Inferior parietal cortex (tissue), 1 donor: Measurements from ENCODE around the gene RORC.
"Not testable (repeated sequence)": the region's sequence is repeated elsewhere in the genome, so short reads cannot be mapped to it uniquely, and the experiment has no call there.

ENCODE experiments used
- DNase-seq: peaks from one replicate; pipeline ENCODE4 v3.0.0-alpha.2; 2016; ENCODE audit errors: extremely low spot score

Gene RORC

DNA sequence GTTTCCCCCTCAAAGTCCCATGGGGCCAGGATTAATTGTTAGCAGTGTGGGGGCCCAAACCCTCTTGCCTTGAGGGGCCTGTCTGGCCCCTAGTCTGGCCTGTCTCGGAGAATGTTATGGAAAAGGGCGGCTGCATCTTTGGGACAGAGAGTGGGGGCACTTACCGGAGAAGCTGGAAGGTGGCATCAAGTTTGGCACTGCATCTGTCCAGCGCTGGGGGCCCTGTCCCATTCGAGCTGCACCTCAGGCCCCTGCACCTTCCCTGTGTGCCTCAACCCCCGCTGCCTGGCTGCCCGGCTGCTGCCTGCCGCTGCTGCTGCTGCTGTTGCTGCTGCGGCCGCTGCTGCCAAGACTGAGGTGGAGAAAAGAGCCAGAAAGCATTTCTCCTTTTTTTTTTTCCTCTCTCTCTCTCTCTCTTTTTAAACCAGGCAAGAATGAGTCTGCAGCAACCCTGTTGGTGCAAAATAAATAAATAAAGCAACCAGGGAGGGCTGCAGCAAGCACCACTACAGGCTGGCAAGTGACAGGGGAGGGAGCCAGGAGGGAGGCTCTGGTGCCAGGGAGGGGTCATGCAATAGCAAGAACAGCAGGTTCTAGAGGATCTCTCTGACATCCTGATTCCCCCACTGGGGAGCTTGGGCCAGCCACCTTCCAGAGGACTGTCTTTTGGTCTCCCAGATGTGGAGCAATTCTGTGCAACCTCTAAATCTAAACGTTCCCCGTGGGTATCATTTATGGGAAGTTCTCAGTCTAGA, 26.4 kb downstream of the RORC start, which contains the start of gene LINGO4:
Gene LINGO4 (minus strand): TSS at position 354 of the 755 bp plus-strand sequence. CDS start 2,715 bp downstream, outside the sequence.
- DNase-seq: no peak

DNA sequence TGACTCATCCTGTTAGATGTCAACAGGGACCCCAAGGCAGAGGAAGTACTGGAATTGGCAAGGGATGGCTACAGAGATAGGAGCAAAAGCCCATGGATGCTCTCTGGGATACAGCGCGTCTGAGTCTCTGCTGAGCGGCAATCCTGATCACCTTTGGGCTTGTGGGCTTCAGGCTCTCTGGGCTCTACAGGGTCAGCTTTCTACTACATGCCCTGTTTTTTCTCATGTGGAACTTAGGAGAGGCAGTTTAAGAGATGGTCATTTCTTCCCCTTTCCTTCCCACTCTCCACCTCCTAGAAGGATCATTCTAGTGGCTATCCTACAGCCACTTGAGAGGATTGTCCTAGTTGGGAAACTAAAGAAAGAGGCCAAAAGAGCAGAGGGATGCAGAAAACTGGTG, 27.7 kb downstream of the RORC start:
- no peak for DNase-seq

DNA sequence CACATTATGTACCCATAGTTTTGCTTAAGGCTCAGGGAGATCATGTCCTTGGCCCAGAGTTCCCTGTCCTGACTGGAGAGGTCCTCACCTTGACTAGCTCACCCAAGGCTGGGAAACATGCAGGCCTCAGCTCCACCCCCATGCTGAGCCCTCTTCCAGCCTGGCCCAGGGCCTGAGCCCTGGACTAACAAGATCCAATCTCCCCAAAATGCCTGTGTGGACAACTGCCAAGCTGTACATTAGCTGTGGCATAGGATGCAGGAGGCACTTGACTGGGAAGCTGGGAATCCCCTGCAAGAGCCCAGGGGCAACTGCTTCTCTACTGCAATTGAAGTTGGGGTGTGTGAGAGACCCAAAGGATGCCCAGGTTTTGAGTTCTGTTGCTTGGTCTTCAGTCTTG, 28.4 kb downstream of the RORC start:
- DNase-seq: no peak

DNA sequence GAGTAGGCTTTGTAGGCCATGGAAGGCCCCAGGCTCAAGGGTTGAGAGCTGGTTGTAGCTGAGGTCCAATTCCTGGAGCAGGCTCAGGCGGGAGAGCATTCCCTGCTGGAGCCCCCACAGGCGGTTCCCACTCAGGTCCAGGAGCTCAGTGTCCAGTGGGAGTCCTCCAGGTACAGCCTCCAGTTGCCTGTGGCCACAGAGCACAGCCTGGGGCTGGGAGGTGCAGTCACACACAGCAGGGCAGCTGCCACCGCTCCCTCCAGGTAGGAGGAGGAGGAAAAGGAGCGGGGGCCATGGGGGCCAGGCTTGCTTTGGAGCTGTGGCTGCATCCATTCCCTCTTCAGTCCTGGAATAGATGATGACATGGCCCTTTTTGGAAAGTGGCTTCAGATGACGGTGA, 29.2 kb downstream of the RORC start:
- no peak for DNase-seq

DNA sequence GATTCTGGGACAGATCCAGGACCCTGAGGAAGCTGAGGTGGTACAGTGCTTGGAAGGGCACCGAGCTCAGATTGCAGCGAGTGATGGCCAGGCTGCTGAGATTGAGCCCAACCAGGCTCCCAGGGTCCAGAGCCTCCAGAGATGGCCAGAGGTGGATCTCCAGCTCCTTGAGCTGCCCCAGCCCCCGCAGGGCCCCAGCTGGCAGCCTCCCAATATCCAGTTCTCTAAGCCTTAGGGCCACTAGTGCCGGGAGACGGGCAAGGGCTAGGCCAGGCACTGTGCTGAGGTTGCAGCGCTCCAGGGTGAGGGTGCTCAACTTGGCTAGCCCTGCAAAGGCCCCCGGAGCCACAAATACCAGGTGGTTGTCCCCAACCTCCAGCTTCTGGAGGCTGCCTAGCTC, 29.8 kb downstream of the RORC start:
- DNase-seq: no peak

DNA sequence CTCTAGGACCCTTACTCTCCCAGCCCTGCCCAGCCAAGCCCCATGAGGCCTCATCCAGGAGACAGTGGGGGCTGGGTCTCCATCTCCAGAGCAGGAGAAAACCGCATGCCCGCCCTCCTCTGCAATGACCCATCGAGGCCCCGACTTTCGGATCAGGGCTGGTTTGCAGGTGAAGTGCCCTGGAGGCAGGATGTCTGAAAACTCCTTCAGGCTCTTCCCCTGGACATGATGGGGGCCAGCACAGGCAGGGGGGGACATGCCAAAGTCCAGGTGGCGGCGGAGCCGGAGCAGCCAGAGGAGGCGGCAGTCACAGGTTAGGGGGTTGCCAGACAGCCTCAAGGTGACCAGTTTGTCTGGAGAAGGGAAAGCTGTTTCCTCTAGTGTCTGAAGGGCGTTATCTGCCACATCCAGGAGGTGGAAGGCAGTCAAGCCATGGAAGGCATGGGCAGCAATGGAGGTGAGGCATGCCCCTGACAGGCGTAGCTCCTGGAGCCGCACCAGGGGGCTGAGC, 30.2 kb downstream of the RORC start:
- no peak for DNase-seq

DNA sequence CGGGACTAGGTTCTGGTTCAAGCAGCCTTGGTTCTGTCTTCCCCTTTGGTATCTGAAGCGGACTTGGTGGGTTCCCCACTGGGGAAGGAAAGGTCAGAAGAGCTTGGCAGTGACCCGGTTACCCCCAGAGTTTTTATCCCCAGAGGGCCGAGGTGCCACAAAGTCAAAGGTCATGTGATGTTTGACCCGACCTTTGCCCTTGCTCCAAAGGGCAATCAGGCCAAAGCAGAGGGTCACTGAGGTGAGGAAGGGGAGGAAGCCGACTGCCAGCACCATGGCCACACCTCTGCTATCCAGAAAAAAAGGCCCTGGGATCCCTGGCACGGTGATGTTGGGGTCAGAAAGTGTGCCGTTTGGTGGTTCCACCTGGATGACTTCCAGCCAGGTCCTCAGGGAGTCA, 30.8 kb downstream of the RORC start:
- DNase-seq: no peak

DNA sequence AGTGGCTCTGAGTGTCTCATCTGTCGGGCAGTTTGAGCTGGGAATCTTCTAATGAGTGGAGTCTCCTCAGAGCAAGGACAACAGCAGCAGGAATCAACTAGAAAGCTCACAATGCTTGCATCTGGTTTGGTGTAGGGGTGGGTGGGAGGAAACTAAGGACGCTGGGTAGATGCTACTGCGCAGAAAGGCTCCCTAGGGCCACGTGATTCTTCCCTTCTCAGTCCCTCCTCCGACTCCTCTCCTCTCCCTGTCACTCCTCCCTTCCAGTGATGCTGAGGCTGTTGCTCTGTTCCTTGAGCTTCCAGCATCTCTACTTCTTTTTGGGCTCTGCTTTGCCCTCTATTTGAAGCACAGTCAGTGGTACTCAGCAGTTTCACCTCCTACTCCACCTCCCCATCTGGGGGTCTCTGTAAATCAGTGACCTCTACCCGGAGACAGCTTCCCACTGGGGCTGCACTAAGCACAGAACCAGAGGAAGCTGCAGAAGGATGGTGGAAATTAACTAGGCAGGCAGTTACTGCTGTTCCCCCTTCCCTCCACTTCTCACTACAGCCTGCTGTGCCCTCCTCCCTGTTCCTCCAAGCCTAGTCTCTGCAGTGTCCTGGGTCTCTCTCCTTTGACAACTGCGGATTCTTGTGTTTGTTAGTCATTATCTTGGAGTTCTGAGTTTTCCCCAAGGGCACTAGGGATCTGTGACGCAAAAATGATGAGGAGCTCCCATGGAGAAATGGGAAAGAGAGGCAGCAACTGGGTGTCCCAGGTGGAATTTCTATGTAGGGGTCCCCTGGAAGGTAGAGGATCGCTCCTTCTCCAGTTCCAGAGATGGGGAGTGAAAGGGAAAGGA, 32.2 kb downstream of the RORC start:
- DNase-seq: no peak

DNA sequence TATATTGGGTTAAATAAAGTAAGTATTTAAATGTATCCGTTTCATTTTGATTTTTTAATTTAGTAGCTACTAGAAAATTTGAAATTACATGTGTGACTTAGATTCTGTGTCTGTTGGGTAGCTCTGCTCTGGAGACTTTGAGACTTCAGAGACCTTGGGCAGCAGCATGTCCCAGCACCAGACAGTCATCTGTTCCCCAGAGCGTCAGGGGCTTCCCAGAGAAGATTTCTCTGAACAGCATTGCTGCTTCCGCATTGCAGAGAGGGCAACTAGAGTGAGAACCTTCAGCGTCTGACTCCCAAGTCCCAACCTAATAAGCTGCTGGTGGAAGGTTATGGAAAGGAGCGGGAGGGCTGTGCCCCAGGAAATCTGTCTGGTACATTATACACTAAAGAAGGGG, 33.0 kb downstream of the RORC start:
- no peak for DNase-seq

DNA sequence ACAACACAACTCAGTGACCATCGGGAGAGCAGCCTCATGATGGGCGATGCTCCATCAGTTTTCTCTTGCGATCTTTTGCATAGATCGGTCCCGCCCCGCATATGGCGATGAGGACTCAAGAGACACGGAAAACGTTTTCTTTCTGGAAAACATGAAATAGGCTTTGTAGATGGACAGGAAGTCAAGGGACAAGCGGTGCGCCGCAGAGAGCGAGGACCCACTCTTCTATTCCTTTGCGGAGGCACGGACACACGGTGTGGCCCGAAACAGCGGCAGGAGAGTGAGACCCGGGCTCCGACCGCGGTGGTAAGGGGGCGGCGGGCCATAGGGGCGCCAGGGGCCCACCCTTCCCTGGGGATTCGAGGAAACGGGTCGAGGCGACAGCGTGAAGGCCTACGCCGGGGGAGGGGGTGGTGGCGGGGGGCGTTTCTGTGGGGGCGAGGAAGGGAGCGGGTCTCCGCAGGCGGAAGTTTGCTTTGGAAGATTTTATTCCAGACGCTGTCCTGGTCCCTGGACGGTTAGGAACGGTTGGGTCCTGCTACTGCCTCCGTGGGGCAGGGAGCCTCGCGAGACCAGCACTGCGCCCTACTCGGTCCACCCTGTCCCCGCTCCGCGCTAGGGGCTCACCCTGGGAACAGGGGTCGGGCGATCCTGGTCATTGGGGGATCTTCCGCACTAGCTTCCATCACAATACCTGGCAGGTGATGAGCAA, 40.5 kb downstream of the RORC start:
- DNase-seq: no peak

DNA sequence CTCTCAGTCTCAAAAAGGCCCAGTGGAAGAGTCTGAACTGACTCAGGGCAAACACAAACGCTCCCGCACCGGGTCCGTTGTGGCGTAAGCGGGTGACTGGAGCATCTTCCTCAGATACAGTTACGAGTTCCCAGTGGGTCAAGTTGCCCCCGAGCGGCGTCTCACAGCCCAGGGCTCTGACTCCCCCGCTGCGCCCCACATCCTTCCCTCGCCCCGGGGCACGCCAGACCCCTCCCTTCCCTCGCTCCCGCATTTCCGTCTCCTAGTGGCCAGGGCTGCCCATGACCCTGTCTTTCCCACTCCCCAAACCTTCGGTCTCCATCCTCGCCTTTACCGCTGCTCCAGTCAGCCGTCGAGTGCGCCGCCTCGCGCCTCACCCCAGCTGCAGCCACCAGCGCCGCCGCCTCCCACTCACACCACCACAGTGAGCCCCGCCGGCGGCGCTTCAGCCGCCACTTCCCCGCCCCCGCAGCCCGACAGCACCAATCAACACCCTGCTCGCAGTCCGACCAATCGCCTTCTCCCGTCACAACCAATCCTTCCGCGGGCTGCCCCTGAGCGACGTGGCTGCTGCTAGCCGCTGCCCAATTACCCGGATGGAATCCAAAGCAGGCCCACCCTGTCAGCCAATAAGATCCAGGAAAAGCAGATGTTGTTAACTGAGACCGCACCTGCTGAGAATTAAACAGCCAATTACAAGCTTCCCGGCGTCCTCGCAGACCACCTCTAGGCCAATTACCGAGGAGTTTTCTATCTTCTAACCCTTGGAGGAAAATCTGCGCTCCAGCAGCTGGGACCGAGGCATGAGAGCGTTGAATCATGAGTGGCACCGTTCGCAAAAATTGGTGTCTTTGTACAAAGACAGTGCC, 41.3 kb downstream of the RORC start, which contains the start of gene TDRKH:
Gene TDRKH (minus strand): TSS at position 430 of the 869 bp plus-strand sequence. CDS start 7,478 bp downstream, outside the sequence.
- peak; percentile 98 for DNase-seq

DNA sequence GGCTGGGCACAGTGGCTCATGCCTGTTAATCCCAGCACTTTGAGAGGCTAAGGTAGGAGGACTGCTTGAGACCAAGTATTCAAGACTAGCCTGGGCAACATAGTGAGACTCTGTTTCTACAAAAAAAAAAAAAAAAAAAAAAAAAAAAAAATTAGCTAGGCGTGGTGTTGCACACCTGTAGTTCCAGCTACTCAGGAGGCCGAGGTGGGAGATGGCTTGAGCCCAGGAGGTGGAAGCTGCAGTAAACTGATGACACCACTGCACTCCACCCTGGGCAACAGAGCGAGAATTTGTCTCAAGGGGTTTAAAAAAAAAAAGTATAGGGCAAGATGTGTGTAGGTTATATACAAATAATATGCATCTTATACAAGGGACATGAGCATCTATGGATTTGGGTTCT, 43.9 kb downstream of the RORC start:
- no peak for DNase-seq

DNA sequence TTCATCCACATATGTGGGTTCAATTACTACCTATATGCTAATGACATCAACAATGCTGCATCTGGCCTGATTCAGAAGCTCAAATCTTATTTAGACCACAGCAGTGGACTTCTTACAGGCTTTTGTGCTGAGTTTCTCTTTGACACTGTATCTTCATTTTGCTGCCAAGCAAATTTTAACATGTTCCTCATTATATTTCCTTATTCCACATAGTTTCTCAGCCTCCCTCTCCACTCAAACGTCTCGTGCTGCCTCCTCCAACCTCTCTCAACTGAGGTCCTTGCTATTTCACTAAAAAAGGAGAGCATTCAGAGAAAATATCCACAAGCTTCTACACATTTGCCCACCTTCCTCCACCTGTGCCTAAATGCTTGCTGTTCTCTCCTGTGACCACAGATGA, 47.8 kb downstream of the RORC start:
- DNase-seq: no peak

DNA sequence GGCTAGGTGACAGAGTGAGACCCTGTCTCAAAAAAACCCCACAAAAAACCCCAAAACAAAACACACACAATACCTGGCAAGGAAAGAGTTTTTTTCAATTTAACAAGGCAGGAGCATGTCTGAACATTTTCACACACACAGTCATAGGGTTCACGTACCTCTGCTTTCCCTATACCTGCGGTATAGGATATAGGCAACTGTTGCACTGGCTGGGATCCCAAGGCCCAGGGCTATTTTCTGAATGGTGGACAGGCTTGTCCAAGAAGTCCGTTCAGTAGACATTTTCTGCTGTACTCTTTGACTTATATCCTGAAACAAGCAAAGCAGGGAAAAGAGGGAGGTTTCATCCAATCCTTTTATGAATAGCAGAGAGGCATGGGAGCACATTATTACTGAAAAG, 48.9 kb downstream of the RORC start:
- no peak for DNase-seq

DNA sequence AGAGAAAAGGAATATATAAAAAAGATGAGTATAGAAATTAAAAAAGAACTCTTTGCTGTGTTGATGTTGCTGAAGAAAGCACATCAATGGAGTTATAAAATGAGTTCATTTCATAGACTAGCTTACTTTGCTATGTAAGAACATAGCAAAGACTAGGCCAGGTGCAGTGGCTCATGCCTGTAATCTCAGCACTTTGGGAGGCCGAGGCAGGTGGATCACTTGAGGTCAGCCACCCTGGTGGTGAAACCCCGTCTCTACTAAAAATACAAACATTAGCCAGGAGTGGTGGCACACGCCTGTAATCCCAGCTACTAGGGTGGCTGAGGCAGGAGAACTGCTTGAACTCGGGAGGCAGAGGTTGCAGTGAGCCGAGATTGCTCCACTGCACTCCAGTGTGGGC, 49.6 kb downstream of the RORC start:
- DNase-seq: not testable (repeated sequence)

DNA sequence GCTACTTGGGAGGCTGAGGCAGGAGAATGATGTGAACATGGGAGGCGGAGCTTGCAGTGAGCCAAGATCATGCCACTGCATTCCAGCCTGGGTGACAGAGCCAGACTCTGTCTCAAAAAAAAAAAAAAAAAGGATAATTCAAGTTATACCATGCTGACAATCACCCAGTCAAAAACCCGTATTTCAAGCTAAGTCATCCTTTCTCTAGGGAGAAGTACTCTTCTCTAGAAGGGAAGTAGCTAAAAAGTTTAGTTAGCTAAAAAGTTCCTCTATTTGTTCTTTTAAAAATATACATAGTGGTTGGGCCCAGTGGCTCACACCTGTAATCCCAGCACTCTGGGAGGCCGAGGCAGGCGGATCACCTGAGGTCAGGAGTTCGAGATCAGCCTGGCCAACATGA, 50.9 kb downstream of the RORC start:
- not testable (repeated sequence) for DNase-seq

DNA sequence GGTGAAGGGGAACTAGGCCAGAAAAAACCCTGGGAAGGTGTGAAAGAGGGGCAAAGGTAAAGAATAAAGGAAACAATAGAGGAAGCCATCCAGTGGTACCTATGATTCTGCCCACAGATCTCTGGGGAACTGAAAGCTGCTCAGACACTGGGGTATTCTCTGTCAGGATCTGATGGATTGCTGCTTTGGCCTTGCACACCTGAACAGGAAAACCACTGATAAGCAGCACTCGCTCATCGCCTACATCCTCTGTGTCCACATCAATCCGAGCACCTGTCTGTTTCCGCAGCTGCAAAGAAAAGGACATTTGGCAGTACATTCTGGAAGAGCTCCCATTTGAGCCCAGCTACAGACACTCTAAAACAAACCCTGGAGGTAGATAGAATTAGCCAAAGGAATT, 51.8 kb downstream of the RORC start:
- DNase-seq: no peak

DNA sequence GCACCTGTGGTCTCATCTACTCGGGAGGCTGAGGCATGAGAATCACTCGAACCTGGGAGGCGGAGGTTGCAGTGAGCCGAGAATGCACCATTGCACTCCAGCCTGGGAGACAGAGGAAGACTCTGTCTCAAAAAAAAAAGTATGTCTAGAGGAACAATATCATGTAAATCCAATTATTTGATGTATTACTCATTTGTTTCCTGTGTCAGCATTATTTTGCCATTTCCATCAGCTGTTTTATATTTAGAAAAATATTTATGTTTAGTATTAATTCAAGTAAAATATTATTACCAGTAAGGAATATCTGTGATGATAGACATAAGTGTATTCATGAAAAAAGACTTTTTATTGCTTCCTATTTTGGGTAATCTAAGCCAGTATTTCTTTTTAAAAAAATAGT, 54.3 kb downstream of the RORC start:
- DNase-seq: no peak

DNA sequence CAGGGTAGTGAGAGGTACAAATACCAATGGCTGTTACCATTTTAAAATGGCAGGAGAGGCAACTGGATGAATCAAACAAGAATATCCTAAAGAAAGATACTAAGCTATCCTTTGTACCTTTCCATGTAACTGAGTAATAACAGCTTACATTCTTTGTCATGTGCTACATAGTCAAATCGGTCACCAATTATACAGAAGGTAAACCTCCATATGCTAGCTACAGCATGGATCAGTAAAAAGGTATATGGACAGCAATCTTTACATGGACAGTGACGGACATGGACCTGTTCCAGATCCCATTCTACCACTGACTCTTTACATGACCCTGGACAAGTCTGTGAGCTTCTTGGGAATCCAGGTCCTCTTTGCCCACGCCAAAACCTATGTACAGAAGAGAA, 54.9 kb downstream of the RORC start:
- DNase-seq: no peak

DNA sequence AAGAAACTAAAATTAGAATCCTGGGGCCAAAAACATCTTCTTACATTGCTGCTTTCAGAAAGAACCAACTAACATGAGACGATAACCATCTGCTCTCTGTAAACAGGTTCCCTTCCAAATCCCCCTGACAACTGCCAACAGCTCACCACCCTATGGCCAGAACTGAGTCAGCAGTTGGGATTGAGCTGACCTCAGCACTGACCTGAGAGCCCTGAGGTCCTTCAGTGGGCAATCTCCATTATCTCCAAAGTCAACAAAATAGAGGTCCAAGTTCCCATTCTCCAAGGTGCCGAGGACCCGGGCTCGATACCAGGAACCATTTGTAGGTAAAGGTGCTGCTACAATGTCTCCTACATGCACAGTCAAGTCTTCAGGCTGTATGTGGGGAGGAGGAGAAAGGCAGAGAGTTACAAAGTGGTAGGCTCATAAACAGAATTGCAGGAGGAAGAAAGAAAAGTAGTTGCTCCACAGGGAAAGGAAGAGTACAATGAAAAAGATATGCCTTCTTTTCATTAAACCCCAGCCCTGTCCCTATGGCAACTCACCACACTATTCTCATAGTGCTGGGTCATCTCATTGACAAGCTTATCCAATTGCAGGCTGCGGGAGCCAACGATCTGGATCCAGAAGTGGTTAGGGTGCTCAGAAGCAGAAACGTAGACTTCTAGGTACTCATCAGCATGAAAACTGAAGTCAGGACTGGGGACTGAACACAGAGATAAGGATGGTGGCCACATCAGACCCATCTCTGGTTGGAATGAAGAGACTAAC, 55.5 kb downstream of the RORC start:
- DNase-seq: no peak
